HG02798 (cell line): Measurements from ENCODE around the gene MT1G.

Experiments
- ATAC-seq: cut with Tn5 transposase; IDR thresholded peaks from one replicate; pipeline ENCODE4 v1.9.1; 2021; ENCODE audit warnings: mild to moderate bottlenecking; ENCODE audit not compliant: unreplicated experiment, poor library complexity

Gene MT1G

DNA sequence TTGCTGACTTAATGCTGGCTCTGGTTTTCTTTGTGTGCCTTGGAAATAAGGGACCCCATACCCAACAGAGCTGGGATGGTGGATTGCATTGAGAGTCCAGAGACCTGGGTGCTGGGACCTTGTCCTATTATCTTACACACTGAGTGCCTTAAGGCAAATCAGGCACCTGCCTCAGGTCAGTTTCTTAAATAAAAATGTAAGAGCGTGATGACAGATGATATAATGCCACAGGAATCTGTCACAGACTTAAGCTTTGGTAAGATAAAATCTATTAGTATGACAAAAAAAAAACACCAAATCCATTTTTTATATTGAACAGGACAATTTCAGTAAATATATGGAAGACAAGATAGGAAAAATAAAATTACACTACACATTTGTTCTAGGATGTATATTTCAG, 27.8 kb downstream of the MT1G start:
- ATAC-seq: no peak

DNA sequence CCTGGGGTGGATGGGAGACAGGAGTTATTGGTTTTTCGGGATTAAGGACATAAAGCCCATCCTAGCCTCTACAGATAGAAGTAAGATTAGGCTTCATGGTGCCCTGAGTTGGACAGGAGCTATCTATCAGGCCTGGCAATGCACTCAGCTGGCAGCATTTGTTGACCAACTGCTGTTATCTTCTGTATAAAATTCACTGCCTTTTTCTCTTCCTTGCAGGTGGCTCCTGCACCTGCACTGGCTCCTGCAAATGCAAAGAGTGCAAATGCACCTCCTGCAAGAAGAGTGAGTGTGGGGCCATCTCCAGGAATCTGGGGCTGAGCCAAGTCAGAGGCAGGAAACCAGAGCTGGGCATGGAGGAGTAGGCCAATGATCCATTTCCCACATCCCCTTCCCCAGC, 28.8 kb downstream of the MT1G start:
- no peak for ATAC-seq

DNA sequence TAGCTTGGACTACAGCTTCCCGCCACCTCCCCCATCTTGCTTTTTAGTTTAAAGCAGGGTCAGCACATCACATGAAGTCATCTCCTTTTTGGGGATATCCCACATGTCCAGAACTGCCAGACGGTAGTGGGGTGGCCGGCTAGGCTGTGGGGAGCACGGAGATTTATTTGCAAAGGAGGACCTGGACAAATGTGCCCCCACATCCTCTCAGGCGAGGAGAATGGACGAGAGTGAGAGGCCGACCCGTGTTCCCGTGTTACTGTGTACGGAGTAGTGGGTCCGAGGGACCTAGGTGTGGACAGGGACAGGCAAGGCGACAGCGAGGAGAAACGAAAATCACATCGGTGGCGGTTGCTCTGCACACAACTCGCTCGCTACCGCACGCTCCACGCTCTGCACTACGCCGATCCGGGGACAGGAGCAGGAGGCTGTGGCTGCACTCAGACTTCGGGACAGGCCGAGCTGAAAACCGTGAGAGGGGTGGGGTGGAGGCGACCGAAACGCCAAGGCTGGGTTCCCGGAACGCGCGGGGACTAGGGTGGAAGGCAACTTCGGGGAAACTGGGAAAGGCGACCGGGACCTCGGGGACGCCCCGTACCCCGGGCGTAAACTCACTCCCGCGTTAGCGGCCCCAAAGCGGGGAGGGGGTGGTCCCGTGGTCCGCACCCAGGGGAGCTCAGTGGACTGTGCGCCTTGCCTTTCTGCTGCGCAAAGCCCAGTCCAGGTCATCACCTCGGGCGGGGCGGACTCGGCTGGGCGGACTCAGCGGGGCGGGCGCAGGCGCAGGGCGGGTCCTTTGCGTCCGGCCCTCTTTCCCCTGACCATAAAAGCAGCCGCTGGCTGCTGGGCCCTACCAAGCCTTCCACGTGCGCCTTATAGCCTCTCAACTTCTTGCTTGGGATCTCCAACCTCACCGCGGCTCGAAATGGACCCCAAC, 29.8 kb downstream of the MT1G start, which contains the start of gene MT1A:
MT1A (plus strand) TSS at position 853 of the 937 bp plus-strand sequence; CDS start at position 926, 73 bp downstream.
- ATAC-seq: no peak

DNA sequence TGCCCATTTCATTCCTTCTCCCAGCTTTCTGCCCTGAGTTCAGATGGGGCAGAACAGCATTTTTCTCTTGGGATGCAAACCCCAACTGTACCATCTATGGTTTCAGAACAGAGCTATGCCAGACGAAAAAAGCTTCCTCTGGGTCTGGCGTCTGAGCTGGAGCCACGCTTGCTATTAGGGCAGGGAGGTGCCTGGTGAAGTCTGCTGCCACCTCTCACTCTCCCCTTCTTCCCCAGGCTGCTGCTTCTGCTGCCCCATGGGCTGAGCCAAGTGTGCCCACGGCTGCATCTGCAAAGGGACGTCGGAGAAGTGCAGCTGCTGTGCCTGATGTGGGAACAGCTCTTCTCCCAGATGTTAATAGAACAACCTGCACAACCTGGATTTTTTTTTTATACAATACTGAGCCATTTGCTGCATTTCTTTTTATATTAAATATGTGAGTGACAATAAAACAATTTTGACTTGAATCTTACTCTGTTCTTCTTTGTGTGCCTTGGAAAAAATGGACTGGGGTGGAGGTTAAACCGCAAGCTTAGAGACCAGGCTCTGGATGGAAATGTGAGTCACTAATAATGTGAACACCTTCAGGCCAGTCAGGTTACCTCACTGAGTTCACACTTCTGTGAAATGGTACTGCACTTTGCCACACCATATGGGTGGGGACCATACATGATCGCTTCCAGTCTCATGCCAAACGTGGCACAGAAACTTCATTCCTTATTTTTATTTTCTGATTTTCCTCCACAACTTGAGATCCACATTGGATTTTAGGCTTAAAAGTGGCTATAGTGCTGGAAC, 31.1 kb downstream of the MT1G start:
- no peak for ATAC-seq

DNA sequence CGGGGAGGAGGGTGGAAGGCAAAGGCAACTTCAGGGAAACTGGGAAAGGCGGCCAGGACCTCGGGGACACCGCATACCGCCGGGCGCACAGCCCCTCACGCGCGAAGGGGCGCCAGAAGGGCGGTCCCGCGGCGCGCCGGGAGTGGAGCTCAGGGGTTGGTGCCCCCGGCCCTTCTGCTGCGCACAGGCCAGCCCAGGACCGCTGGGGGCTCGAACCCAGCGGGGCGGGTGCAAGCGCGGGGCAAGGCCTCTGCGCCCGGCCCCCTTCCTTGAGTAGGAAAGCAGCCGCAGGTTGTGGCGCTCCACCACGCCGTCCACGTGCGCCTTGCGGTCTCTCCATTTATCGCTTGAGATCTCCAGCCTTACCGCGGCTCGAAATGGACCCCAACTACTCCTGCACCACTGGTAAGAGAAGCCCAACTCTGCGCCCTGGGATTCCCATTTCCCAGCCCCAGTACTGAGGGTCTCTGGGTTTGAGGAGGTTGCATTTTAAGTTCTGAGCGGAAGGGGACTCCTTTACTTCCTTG, 32.4 kb downstream of the MT1G start:
- no peak for ATAC-seq

DNA sequence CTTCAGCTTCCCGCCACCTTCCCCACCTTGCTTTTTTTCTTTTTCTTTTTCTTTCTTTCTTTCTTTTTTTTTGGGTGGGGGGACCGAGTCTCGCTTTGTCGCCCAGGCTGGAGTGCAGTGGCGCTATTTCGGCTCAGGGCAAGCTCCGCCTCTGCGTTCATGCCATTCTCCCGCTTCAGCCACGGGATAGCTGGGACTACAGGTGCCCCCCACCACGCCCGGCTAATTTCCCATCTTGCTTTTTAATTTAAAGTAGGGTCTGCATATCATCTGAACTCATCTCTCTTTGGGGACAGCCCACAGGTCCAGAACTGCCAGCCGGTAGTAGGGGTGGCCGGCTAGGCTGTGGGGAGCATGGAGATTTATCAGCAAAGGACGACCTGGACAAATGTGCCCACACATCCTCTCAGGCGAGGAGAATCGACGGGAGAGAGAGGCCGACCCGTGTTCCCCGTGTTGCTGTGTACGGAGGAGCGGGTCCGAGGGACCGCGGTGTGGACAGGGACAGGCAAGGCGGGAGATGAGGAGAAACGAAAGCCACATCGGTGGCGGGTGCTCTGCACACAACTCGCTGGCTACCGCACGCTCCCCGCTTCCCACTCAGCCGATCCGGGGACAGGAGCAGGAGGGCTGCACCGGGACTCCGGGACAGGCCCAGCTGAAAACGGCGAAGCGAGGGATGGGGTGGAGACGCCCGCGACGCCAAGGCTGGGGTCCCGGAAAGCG, 33.0 kb downstream of the MT1G start:
- ATAC-seq: no peak

DNA sequence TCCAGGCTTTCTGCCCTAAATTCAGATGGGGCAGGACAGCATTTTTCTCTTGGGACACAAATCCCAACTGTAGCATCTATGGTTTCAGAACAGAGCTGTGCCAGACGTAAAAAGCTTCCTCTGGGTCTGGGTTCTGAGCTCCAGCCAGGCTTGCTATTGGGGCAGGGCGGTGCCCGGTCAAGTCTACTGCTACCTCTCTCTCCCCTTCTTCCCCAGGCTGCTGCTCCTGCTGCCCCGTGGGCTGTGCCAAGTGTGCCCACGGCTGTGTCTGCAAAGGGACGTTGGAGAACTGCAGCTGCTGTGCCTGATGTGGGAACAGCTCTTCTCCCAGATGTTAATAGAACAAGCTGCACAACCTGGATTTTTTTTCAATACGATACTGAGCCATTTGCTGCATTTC, 34.3 kb downstream of the MT1G start:
- no peak for ATAC-seq

DNA sequence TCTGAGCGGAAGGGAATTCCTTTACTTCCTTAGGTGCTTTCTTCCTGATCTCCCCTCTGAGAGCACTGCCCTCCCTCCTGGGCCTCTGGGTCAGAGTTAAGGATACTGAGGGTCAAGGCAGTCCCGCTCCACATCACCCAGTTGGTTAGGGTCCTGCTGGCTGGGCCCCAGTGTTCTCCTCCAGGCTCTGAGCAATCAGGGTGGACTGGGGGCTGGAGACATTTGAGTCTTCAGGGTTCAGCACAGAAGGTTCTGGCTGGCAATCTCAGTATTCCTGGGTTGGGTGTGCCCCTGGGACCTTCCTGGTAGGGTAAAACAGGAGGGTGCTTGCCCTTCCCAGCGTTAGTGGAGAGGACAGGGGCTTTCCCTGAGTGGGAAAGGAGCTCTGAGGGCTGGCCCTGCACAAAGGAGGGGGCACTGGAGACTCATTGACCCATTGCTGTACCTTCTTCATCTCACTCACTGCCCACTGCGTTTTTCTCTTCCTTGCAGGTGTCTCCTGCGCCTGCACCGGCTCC, 35.0 kb downstream of the MT1G start:
- ATAC-seq: no peak

DNA sequence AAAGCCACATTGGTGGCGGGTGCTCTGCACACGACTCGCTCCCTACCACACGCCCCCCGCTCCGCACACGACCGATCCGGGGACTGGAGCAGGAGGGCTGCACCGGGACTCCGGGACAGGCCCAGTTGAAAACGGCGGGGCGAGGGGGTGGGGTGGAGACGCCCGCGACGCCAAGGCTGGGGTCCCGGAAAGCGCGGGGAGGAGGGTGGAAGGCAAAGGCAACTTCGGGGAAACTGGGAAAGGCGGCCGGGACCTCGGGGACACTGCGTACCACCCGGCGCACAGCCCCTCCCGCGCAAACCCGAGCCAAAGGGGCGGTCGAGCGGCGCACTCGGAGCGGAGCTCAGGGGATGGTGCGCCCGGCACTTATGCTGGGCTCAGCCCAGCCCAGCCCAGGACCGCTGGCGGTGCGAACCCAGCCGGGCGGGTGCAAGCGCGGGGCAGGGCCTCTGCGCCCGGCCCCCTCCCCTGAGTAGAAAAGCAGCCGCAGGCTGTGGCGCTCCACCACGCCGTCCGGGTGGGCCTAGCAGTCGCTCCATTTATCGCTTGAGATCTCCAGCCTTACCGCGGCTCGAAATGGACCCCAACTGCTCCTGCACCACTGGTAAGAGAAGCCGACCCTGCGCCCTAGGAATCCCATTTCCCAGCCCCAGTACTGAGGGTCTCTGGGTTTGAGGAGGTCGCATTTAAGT, 35.6 kb downstream of the MT1G start, which contains the start of gene MT1M:
MT1M (plus strand) TSS at position 504 of the 692 bp plus-strand sequence; CDS start at position 577, 73 bp downstream.
- no peak for ATAC-seq

DNA sequence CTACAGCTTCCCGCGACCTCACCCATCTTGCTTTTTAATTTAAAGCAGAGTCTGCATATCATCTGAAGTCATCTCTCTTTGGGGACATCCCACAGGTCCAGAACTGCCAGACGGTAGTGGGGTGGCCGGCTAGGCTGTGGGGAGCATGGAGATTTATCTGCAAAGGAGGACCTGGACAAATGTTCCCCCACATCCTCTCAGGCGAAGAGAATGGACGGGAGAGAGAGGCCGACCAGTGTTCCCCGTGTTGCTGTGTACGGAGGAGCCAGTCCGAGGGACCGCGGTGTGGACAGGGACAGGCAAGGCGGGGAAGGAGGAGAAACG, 36.1 kb downstream of the MT1G start:
- ATAC-seq: no peak

DNA sequence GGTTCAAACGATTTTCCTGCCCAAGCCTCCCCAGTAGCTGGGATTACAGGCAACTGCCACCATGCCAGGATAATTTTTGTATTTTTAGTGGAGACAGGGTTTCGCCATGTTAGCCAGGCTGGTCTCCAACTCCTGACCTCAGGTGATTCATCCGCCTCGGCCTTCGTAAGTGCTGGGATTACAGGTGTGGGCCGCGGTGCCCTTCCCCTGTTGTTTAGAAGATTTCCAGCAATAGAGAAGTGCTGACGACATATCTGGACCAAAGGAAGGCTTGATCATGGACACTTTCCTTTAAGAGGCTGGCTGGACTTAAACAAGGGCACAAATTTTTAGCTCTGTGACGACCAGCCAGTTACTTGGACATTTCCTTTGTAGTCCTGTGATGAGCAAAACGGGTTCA, 36.7 kb downstream of the MT1G start:
- ATAC-seq: no peak

DNA sequence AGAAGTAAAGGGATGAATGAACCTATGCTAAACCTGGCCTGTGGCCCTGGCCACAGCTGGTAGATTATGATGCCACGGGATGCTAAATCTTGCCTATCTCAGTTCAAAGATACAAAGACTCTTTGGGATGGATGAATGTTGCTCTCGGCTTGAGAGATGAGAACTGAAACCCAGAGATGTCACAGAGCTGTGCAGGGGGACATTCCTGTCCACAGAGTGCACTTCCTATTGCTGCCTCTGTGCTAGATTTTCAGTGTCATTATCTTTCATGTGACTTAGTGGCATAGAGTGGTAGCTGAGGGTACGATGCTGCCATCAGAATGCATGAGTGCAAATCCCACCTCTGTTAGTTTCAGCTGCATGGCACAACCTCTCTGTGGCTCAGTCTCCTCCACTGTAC, 37.7 kb downstream of the MT1G start:
- ATAC-seq: peak; percentile 66

DNA sequence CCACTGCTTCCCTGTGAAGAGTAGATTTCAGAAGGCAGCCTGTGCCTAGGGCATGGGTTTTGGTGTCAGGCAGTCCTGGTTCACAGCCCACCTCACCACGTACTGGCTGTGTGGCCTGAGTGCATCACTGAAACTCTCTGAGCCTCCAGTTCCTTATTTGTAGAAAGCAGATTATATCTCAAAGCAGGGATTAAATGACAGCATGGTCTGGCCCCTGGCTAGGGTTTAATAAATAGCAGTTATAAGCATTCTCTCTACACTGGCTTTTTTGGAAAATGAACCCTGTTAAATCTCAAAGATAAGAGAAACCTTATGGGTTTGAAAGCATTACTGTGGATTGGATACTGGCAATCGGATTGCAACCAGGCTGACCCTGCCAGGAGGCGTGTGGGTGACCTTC, 38.3 kb downstream of the MT1G start:
- no peak for ATAC-seq

DNA sequence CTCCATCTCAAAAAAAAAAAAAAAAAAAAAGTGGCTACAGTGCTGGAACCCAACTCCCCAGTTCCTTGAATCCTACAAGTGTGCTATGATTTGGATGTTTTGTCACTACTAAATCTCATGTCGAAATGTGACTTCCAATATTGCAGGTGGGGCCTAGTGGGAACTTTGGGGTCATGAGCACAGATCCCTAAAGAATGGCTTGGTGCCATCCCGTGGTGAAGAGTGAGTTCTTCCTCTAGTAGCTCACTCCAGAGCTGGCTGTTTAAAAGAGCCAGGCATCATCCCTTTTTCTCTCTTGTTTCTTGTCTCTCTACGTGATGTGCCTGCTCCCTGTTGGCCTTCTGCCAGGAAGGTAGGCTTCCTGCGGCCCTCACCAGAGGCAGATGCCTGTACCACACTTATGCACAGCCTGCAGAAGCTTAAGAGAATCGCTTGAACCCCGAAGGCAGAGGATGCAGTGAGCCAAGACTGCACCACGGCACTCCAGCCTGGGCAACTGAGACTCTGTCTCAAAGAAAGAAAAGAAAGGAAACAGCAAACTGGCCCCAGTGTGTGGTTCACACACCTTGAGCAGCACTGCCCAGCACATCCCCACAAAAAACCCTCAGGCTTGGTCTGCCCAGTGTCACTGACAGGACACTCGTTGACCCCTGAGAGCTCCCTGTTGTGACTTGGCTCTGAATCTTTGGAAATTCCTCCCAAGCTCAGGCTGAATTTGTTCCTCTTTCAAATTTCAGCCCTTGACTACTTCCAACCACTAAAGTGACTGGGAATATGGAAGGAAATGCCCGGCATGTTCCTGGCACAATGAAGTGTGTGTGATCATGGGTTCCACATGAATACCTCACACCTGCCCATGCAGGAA, 39.1 kb downstream of the MT1G start:
- ATAC-seq: no peak

DNA sequence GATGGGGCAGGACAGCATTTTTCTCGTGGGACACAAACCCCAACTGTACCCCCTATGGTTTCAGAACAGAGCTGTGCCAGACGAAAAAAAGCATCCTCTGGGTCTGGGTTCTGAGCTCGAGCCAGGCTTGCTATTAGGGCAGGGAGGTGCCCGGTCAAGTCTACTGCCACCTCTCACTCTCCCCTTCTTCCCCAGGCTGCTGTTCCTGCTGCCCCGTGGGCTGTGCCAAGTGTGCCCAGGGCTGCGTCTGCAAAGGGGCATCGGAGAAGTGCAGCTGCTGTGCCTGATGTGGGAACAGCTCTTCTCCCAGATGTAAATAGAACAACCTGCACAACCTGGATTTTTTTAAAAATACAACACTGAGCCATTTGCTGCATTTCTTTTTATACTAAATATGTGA, 41.2 kb downstream of the MT1G start:
- no peak for ATAC-seq

DNA sequence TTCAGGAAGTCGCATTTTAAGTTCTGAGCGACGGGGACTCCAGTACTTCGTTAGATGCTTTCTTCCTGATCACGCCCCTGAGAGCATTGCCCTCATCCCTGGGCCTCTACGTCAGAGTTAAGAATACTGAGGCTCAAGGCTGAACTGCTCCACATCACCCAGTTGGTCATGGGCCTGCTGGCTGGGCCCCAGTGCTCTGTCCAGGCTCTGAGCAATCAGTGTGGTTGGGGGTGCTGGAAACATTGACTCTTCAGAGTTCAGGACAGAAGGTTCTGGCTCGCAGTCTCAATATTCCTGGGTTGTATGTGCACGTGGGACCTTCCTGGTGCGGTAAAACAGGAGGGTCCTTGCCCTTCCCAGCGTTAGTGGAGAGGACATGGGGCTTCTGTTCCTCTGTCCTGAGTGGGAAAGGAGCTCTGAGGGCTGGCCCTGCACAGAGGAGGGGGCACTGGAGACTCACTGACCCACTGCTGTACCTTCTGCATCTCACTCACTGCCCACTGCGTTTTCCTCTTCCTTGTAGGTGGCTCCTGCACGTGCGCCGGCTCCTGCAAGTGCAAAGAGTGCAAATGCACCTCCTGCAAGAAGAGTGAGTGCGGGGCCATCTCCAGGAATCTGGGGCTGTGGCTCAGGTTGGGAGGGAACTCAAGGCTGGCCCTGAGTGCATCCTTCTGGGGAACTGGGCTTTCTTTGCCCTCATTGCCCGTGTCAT, 41.8 kb downstream of the MT1G start:
- ATAC-seq: peak; percentile 12

DNA sequence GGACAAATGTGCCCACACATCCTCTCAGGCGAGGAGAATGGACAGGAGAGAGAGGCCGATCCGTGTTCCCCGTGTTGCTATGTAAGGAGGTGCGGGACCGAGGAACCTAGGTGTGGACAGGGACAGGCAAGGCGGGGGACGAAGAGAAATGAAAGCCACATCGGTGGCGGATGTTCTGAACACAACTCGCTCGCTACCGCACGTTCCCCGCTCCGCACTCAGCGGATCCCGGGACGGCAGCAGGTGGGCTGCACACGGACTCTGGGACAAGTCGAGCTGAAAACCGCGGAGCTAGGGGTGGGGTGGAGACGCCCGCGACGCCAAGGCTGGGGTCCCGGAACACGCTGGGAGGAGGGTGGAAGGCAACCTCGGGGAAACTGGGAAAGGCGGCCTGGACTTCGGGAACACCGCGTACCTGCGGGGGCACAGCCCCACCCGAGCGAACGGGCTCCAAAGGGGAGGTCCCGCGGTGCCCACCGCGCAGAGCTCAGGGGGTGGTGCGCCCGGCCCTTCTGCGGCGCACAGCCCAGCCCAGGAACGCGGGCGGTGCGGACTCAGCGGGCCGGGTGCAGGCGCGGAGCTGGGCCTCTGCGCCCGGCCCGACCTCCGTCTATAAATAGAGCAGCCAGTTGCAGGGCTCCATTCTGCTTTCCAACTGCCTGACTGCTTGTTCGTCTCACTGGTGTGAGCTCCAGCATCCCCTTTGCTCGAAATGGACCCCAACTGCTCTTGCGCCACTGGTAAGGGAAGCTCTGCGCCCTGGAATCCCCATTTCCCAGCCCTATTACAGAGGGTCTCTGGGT, 42.5 kb downstream of the MT1G start, which contains the start of gene MT1E:
MT1E (plus strand) TSS at position 642 of the 803 bp plus-strand sequence; CDS start at position 713, 71 bp downstream.
- peak; percentile 52 for ATAC-seq
